22Rv1 (cell line): Measurements from ENCODE around the gene GOLGA5.
"Not testable (repeated sequence)": the region's sequence is repeated elsewhere in the genome, so short reads cannot be mapped to it uniquely, and the experiment has no call there.

Source experiments
- H3K27ac ChIP-seq: fragments of 450-650 bp; 2 replicates; pipeline ENCODE4 v1.5.1; 2017
- ZFX ChIP-seq: fragments of 450-650 bp; IDR thresholded peaks from 2 replicates; pipeline ENCODE4 v1.6.1; 2017; ENCODE audit warnings: antibody characterized with exemption, borderline replicate concordance
- TF ChIP-seq, protein P1 (sequence below): fragments of 450-650 bp; IDR thresholded peaks from 2 replicates; pipeline ENCODE4 v1.5.1; 2017; ENCODE audit warnings: mild to moderate bottlenecking

Gene GOLGA5

DNA sequence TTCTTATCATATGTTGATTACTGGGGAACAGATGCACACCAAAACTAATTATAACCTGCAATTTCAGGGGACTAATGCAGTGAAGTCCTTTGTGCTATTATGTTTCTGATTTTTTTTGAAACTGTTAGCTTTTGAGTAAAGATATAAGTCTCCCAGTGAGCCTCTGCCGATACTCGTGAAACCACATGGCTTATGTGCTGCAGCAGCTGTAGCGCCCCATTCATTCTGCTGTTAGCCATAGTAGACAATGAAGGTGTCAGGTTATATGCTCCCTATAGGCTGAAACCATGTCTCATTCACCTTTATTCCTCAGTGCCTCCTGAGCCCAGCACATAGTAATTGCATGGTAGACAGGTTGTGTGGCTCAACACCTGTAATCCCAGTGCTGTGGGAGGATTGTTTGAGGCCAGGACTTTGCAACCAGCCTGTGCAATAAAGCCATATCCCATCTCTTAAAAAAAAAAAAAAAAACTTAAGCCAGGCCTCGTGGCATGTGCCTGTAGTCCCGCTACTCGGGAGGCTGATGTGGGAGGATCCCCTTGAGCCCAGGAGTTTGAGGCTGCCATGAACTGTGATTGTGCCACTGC lies 25.0 kb downstream of the GOLGA5 start:
- no peak overlapping the region for H3K27ac ChIP-seq

DNA sequence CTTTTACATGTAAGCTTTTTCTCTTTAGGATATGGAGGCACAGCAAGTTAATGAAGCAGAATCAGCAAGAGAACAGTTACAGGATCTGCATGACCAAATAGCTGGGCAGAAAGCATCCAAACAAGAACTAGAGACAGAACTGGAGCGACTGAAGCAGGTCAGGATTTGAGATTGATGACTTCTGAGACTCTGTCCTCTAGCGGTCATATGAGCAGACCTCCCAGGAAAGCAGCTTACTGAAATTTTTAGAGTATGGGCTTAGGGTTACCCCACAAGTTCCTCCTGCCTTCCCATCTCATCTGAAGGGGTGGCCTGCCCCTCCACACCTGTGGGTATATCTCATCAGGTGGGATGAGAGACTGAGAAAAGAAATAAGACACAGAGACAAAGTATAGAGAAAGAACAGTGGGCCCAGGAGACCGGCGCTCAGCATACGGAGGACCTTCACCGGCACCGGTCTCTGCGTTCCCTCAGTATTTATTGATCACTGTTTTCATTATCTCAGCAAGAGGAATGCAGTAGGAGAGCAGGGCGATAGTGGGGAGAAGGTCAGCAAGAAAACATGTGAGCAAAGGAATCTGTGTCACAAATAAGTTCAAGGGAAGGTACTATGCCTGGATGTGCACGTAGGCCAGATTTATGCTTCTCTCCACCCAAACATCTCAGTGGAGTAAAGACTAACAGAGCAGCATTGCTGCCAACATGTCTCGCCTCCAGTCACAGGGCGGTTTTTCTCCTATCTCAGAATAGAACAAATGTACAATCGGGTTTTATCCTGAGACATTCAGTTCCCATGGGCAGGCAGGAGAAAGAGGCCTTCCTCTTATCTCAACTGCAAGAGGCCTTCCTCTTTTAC lies 25.8 kb downstream of the GOLGA5 start:
- not testable (repeated sequence) for H3K27ac ChIP-seq

More for the DNA sequence above, 25.0 kb downstream of the GOLGA5 start:
- TF ChIP-seq, protein P1, sequence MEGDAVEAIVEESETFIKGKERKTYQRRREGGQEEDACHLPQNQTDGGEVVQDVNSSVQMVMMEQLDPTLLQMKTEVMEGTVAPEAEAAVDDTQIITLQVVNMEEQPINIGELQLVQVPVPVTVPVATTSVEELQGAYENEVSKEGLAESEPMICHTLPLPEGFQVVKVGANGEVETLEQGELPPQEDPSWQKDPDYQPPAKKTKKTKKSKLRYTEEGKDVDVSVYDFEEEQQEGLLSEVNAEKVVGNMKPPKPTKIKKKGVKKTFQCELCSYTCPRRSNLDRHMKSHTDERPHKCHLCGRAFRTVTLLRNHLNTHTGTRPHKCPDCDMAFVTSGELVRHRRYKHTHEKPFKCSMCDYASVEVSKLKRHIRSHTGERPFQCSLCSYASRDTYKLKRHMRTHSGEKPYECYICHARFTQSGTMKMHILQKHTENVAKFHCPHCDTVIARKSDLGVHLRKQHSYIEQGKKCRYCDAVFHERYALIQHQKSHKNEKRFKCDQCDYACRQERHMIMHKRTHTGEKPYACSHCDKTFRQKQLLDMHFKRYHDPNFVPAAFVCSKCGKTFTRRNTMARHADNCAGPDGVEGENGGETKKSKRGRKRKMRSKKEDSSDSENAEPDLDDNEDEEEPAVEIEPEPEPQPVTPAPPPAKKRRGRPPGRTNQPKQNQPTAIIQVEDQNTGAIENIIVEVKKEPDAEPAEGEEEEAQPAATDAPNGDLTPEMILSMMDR = no peak
- TF ChIP-seq ZFX = no peak

DNA sequence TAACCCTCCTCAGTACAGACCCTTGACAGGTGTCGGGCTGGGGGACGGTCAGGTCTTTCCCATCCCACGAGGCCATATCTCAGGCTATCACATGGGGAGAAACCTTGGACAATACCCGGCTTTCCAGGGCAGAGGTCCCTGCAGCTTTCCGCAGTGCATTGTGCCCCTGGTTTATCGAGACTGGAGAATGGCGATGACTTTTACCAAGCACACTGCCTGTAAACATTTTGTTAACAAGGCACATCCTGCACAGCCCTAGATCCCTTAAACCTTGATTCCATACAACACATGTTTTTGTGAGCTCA lies 26.4 kb downstream of the GOLGA5 start:
- not testable (repeated sequence) for H3K27ac ChIP-seq

GRCh38 chr14:92830902-92831301 lies 36.8 kb downstream of the GOLGA5 start:
- H3K27ac ChIP-seq = no peak overlapping the region
- TF ChIP-seq, protein P1 = no peak
- no peak for TF ChIP-seq ZFX

GRCh38 chr14:92832137-92832700 lies 38.1 kb downstream of the GOLGA5 start:
- TF ChIP-seq ZFX = no peak
- TF ChIP-seq, protein P1 = no peak
- H3K27ac ChIP-seq = no peak overlapping the region

DNA sequence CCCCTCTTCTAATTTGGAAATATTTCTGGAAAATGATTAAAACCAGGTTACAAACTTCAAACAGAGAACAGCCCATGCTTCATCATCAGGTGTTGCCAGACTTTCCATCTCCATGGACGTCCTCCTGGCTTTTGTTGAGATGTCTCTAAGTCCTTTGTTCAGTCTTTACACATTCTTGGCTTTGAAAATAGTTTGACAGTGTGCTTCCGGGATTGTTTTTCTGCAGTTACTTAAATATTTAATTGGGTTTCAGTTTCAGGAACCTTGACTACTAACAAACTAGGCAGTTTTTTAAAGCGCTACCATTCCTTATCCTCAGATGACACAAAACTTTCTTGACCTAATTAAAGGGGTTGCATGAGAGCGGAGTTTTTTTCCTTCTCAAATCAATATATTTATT lies 47.8 kb downstream of the GOLGA5 start:
- TF ChIP-seq, protein P1 = no peak
- no peak for TF ChIP-seq ZFX
- H3K27ac ChIP-seq = no peak overlapping the region

- no peak overlapping the region for H3K27ac ChIP-seq
- TF ChIP-seq, protein P1 = no peak
- TF ChIP-seq ZFX = no peak
These were observed 50.1 kb downstream of the GOLGA5 start for GRCh38 chr14:92844204-92844603.

DNA sequence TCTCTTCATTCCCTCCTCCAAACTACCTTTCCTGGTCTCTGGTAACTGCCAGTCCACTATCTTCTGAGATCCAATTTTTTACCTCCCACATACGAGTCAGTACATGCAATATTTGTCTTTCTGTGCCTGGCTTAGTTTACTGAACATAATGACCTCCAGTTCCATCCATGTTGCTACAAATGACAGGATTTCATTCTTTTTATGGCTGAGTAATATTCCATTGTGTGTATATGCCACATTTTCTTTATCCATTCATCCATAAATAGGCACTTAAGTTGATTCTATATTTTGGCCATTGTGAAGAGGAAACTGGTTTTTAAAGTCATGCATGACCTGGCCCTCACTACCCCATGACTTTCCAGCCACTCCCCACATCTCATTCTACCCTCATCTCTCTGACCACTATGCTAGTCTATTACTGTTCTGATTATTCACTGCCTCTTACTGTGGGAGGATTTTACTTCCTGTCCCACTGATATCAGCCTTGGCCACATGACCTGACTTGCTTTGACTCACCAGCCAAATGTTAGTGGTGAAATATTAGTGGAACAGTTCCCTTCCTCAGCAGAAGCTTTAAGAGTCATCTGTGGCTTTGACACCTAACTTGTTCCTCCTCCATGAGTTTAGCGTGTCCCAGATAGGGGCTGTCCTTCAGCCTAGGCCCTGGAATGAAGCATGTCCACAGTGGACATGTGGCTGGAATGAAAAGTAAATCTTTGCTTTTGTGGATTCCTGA lies 52.2 kb downstream of the GOLGA5 start:
- TF ChIP-seq ZFX = no peak
- TF ChIP-seq, protein P1 = no peak
- H3K27ac ChIP-seq = no peak overlapping the region
